Right atrium auricular region (tissue), 2 donors: ENCODE data around the gene GFM1. TPM values are rescaled to one million over a fixed set of nuclear protein-coding genes. Genes with fewer than 3 reads are reported as not detected.
A peak's percentile ranks its signal among the peaks of the same experiment; 100 is the strongest.

Experiments
- DNase-seq: peaks from one replicate; pipeline ENCODE4 v3.0.0-alpha.2; 2019; ENCODE audit warnings: low spot score
- H3K27ac ChIP-seq, 2 donors: fragments of 200-600 bp; sonication (generic); 1 replicate in 1 of 2; 2 replicates in 1 of 2; pipeline ENCODE4 v1.5.1; 2016 to 2019
- H3K27me3 ChIP-seq, 2 donors: fragments of 200-600 bp; sonication (generic); one replicate each; pipeline versions ENCODE4 v1.5.1 to v1.6.0; 2017 to 2019
- H3K36me3 ChIP-seq: fragments of 200-600 bp; sonication (generic); one replicate; pipeline ENCODE4 v1.5.1; 2016
- H3K4me1 ChIP-seq, 2 donors: fragments of 200-600 bp; sonication (generic); one replicate each; pipeline versions ENCODE4 v1.5.1 to v1.6.0; 2017 to 2019
- H3K4me3 ChIP-seq, 2 donors: fragments of 200-600 bp; sonication (generic); 1 replicate in 1 of 2; 2 replicates in 1 of 2; pipeline ENCODE4 v1.5.1; 2017 to 2019; ENCODE audit warnings: mild to moderate bottlenecking in 1 of 2, moderate library complexity in 1 of 2
- H3K9me3 ChIP-seq, 2 donors: fragments of 200-600 bp; sonication (generic); one replicate each; pipeline ENCODE4 v1.5.1; 2019
- CTCF ChIP-seq, 2 donors: fragments of 200-600 bp; sonication (generic); IDR thresholded peaks; one replicate each; pipeline ENCODE4 v1.5.1; 2019; ENCODE audit warnings: antibody characterized with exemption in 2 of 2
- total RNA-seq, 2 donors: library from RNA; depleted of rRNA; stranded (reverse); fragments of >200 nt; gene quantifications; one replicate each; pipeline ENCODE4 v1.1.0, GENCODE V29; 2016

GFM1 gene
- total RNA-seq: 10 to 100 TPM; 27.0 to 54.5 TPM

GRCh38 chr3:158644345-158644908 is at the start of gene GFM1:
Gene GFM1 (plus strand): TSS chr3:158644527. CDS start chr3:158644635, 108 bp downstream.
- peak; percentile 91 to 94 for TF ChIP-seq CTCF (IDR thresholded peaks at IDR 0.05)
- Histone ChIP-seq H3K4me3 (peak within 1 kb of the TSS; percentile 88 to 98), H3K27me3 (no peaks in the 10 kb centered on the region), H3K36me3 (peaks cover 5% of the 10 kb centered on the region), H3K27ac (peak within 1 kb of the TSS; percentile 90 to 94), H3K9me3 (no peaks in the 10 kb centered on the region), H3K4me1 (peaks cover 0 to 16% of the 10 kb centered on the region in 2 donors)
- DNase-seq: peak; percentile 94

DNA sequence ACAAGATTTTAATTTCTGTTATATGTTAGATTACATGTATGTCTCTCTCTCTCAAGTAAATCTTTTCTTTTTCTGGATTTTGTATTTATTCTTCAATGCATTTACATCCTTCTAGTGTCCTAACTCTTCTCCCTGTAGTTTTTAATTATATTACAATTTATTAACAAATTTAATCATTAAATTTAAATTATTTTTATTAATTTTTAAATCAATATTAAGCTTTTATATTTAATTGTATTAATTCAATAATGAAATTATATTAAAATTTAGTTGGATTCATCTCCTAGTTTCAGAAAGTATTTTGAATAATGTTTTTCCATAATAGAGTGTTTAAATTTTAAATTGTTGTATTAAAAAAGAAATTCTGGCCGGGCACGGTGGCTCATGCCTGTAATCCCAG is 43.5 kb upstream of the GFM1 start:
- Histone ChIP-seq H3K27me3 (no peaks in the 10 kb centered on the region), H3K9me3 (no peaks in the 10 kb centered on the region), H3K27ac (no peak overlapping the region), H3K4me1 (no peaks in the 10 kb centered on the region), H3K4me3 (no peak overlapping the region), H3K36me3 (peaks cover 52% of the 10 kb centered on the region)
- DNase-seq: no peak
- TF ChIP-seq CTCF (IDR thresholded peaks at IDR 0.05): no peak

DNA sequence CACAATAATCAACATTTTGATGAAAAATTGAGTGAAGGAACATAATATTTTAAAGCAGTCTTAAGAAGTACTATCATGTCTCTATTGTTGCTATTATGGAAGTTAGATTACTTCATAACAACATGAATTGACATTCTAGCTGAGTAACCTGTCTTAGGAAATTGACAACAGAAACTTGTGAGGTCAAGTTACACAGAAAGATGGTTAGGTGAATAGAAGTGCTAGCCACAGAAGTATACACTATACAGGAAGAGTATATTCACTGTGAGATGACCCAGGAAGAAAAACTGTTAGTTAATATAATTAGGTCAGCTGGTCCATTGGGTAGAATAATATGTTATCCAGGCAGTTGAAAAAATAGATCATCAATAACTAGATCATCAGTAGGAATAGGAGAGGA is 42.1 kb upstream of the GFM1 start:
- Histone ChIP-seq H3K27ac (no peak overlapping the region), H3K4me3 (no peak overlapping the region), H3K4me1 (no peaks in the 10 kb centered on the region), H3K27me3 (no peaks in the 10 kb centered on the region), H3K36me3 (peaks cover 42% of the 10 kb centered on the region), H3K9me3 (no peaks in the 10 kb centered on the region)
- no peak for DNase-seq
- TF ChIP-seq CTCF (IDR thresholded peaks at IDR 0.05): no peak

GRCh38 chr3:158617982-158618875 is 26.1 kb upstream of the GFM1 start:
- Histone ChIP-seq H3K27ac (no peak overlapping the region), H3K4me3 (no peak overlapping the region), H3K4me1 (no peaks in the 10 kb centered on the region), H3K36me3 (no peaks in the 10 kb centered on the region), H3K27me3 (no peaks in the 10 kb centered on the region), H3K9me3 (peaks cover 4 to 6% of the 10 kb centered on the region in 2 donors)
- no peak for TF ChIP-seq CTCF (IDR thresholded peaks at IDR 0.05)
- no peak for DNase-seq

DNA sequence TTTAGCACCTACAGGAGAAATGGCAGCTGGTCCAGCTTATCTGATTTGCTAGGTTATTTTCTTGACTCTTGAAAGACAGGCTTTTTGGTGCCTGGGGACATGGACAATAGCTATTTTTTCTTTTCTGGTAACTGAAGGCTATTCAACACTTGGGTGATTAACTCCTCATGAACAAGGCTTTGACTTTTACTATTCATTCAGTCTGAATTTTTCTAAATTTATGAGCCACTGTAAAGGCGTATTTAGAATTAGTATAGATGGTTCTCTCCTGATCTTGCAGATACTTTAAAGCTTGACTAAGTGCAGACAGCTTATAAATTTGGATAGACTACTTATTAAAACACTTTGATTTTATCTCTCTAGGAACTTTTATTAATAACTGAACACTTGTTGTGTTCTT is 18.4 kb upstream of the GFM1 start:
- Histone ChIP-seq H3K9me3 (peaks cover 4 to 6% of the 10 kb centered on the region in 2 donors), H3K27ac (no peak overlapping the region), H3K27me3 (no peaks in the 10 kb centered on the region), H3K4me1 (no peaks in the 10 kb centered on the region), H3K36me3 (no peaks in the 10 kb centered on the region), H3K4me3 (no peak overlapping the region)
- no peak for TF ChIP-seq CTCF (IDR thresholded peaks at IDR 0.05)
- no peak for DNase-seq
